GM19328 (cell line): ENCODE data around the gene FAM174B.

Experiments used
- ATAC-seq: cut with Tn5 transposase; IDR thresholded peaks from one replicate; pipeline ENCODE4 v1.9.1; 2021; ENCODE audit warnings: mild to moderate bottlenecking, moderate library complexity; ENCODE audit not compliant: unreplicated experiment

FAM174B gene

DNA sequence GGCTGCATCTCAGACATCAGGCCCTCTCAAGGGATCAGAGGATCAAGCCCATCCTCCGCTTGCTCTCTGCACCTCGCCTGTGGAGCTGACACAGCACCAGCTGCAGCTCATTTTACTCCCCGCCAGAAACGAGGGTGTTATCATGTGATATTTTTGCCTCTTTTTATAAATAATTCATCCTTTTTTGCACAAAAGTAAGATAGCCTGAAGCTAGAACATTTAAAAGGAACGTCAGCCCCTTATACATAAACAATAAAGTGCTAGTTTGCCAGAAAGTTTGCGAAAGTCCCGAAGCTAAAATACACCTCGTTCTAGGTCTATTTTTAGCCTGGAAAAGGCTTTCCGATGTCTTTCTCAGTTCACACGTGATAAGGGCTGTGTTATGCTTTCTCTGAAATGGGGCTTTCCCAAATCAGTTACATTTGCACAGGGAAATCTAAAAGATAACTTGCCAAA lies 9.6 kb upstream of the FAM174B start:
- ATAC-seq: no peak

DNA sequence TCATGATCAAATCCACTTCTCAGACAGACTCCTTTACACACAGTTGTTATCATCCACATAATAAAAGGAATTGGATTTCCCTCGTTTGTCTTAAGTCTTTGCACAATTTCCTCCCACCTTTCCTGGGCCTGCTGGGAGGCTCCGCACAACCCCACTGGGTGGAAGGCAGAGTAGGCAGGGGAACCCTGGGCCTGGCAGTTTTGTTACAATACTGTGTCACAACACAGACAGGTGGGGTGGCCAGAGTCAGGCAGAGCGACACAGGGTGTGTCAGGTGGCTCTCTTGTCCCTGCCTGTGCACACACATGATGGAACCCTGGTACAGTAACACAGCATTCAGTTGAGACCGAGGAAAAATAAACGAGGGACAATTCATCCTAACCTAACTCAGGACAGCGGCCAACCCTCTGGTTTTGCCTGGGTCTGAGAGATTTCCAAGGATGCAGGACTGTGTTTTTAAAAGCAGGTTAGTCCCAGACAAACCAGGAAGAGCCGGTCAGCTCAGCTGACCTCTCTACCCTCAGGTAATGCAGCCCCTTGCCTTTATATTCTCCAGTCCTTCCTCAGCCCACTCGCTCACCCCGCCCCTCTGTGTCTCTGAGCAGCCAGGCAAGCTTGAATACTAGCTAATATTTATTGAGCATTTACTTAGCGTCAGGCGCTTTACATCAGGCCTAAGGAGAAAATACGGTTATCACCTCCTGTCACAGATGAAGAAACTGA lies 8.8 kb upstream of the FAM174B start:
- ATAC-seq: no peak

DNA sequence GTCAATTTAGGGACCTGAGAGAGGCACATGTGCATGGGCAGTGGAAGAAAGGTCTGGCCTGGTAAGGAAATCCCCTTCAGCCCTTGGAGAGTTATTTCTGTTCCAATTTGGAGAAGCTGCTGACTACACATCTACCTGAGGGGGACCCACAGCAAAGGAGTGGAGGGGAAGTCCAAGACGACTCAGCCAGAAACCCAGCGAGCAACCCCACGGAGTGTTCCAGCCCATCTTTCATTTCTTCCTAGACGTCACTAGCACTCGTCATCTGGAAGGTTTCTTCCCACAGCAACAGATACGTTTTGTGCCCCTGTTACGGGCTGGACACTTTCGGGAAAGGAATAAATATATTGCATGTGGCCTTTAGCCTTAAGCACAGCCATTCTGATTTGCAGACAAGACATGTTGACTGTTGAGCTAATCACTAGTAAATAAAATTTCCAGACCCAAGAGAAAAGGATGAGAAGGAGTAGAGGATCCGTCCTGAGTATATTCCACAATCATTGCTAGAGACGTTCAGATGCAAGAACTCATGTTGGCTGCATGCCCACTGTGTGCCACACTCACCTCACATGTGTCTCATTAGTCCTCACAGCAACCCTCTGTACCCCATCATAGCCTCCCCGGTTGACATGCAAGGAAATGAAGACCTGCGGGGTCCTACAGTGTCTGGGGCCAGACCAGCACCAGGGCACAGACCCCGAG lies 7.8 kb upstream of the FAM174B start:
- peak; percentile 69 for ATAC-seq

DNA sequence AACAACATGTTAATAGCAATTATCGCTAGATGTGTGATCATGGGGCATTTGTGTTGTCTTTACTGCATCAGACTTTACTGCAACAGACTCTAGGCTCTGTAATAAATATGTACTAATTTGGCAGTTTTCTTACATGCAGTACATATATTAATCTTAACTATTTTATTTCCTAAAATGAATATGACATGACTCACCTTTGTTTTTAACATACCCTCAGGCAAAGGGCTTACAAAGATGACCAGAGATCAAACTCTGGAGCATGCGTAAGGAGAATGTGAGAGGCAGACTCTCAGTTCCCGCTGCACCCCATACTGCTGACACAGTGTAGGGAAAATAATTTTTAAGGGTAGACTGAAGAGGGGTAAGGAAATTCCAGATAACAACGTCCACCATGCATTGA lies 7.2 kb upstream of the FAM174B start:
- ATAC-seq: no peak

DNA sequence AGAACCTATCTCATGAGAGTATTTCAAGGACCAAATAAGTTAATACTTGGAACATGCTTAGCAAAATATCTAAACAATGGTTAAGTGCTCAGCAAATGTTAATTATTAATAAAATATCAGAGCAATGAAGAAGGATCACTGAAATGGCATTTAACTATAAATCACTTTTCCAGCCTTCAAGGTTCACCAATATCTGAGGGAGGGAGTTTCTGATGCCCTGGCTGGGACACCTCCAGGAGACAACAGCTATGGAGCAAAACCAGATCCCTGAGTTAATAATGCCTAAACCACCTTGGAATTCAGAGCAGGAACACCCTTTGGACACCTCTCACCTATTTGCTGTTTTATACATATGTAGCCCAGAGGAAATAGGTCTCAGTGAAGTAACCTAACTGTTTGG lies 6.4 kb upstream of the FAM174B start:
- ATAC-seq: no peak

DNA sequence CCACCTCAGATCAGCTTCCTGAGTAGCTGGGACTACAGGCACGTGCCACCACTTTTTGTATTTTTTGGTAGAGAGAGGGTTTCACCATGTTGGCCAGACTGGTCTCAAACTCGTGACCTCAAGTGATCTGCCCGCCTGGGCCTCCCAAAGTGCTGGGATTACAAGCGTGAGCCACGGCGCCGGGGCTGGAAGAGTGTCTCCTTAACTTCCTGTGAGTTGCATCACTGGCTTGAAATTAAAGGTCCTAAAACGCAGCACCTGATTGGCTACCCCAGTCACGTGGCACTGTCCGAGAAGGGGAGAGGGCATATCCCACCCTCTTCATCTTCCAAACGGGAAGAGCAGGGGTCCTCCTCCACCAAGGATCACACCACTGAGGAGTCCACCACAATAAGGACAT lies 5.5 kb upstream of the FAM174B start:
- no peak for ATAC-seq

DNA sequence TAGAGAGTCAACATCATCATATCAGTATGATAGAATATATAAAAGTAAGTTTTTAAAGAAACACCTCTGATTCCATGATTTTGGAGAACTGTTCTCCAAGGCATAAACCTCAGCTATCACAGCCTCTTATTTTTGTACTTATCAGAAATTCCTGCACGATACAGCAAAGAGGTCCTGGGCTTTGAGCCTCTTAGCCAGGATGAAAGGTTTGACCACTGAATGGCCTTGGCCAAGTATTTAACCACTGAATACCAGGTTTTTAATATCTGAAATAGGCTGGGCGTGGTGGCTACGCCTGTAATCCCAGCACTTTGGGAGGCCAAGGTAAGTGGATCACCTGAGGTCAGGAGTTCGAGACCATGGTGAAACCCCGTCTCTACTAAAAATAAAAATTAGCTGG lies 1.9 kb upstream of the FAM174B start:
- ATAC-seq: no peak

DNA sequence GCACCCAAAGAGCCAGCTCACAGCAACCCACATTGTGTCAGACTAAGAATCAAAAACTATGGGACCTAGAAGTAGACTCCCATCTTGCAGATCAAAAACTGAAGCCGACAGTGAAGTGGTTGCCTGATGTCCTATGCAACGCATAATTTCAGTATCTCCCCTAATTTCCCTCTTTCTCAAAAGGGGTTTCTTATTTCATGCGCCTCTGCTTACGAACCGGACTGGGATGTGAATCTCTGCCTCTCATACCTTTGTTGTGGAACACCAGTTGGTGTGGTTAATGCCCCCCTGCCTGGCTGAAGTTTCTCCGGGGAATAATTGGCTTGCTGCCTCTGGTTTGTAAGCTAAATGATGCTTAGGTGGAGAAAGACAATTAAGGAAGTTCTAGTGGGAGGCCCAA lies 514 bp upstream of the FAM174B start:
- no peak for ATAC-seq

DNA sequence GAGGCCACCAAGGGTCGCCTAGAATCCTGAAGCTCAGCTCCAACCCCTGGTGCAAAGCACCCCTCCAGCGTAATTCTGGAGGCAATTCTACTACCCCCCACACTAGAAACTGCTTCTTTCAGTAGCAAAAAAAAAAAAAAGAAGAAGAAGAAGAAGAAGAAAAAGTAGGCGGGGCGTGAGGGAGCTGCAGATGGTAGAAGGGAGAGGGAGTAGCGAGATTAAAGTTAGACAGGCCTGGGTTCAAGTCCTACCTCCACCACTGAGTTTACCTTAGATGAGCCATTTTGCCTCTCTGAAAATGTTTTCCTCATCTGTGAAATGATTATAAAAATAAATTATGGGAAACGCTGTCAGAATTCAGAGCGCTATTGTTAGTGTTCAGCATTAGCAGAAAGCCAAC lies 913 bp downstream of the FAM174B start:
- no peak for ATAC-seq

DNA sequence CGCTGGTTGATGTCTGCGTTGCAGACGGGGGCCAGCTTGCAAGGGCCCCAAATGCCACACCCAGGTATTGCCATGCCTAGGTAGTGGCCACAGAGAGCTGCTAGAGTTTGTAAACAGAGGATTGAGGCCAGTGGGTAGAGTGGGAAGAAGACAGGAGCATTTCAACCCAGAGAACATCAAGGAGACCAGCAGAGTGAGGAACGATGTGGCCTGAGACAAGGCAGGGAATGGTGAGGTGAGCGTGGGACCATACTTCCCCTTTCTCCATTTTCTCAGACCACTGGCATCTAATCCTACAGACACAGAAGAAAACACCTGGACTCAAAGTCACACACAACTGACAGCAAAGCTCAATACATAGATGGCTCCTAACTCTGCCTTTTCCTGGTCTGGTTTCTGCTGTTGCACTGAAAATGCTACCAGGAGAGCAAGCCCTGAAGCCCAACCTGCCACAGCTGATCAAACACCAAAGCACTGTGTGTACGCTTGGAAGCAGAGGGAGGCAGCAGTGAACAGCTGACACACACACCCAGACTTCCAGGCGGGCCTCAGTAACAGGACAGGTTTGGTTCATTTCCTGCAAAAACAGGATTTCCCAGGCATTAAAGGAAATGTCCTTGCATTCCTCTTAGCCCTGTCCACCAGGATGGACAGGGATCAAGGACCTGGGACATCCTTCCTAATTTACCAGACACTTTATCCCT lies 1.6 kb downstream of the FAM174B start:
- ATAC-seq: no peak

DNA sequence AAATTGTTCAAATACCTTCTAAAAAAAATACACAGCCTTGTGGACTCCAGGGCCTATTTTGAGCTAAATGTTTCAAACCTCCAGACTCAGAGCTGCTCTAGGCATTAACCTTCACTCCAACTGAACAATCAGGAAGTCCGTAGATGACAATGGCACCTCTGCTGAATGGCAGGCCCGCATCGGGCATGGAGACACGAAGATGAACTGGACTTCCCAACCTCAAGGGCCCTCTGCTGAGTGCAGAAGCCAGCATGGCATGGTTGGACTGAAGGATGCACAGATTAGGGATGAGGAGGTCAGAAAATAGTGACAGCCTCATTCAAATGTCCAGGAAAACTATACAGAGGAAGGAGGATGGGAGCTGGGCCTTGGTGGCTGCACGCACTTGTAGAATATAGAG lies 2.2 kb downstream of the FAM174B start:
- ATAC-seq: no peak

DNA sequence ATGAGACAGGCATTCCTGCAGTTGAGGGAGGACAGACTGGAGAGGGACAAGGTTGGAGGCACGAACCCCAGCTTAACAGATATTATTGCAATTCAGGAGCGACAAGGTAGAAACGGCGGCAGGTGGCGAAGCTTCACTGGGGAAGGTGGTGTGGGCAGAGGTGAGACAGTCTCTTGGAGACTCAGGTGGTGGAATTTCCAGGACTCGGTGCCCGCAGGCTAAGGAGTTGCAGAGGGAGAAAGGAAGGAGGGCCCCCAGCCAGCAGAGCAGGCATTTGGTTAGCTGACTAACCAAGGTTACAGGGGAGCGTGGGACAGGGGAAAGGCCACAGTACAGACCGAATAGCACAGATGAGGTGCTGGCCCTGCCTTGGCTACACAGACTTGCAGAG lies 3.0 kb downstream of the FAM174B start:
- no peak for ATAC-seq

DNA sequence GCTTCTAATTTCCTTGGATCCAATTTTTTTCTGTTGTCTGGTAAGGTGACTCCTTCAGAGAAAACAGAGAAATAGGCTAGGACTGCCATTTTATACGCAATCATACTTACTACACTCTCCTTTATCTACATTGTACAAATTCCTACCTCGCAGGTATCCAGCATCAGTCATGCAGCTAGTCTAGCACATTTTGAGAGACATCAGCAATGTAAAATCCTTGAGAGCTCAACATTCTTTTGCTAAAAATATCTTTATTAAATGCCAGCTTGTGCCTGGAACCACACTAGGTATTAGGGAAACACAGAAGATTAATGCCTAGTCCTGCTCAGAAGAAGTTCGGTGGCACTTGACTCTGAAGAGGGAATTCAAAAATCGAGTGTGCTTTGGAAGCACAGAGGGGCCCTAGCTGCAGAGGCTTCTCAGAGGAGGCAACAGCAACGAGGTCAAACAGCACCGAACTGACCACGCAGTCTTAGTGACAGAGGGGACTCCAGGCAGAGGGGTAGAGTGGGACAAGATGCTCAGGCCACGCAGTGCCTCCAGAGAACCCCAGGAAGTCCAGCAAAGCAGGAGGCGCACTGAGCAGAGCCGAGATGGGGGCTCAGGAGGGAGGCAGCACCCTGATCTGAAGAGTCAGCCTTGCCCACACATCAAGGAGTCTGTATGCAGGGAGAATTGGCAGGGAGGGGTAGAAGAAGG lies 3.5 kb downstream of the FAM174B start:
- ATAC-seq: no peak

DNA sequence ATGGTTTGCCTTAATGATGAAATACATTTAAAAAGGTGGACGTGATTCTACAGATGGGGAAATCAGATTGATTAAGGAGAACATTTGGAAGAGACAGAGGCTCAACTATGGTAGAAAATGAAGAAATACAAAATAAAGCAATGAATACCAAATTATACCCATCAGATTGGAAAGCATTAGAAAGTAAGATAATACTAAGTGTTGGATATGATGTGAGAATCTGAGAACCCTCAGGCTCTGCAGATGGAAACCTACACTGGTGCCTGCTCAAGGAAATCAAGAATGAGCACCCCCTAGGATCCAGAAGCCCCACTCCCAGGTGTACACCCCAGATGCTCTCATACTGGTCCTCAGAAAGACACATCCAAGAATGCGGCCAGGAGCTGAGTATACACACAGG lies 4.6 kb downstream of the FAM174B start:
- ATAC-seq: no peak

DNA sequence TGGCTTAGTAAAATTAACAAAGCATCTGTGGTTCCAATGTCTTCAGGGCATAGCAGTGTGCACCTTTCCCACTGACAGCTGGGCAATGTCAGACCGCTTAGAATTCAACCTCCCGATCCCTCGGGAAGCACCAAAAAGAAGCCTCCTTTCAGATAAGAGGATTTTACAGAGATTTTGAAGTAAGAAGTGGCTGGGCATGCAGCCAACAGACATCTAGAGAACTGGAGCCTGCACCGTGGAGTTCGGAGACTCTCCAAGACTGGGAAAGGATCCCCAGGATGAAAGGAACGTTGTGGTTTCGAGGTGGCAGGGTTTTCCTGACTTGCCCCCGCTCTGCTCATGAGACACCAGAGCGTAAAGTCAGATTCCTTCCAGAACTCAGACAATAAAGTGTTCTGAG lies 5.3 kb downstream of the FAM174B start:
- ATAC-seq: no peak

DNA sequence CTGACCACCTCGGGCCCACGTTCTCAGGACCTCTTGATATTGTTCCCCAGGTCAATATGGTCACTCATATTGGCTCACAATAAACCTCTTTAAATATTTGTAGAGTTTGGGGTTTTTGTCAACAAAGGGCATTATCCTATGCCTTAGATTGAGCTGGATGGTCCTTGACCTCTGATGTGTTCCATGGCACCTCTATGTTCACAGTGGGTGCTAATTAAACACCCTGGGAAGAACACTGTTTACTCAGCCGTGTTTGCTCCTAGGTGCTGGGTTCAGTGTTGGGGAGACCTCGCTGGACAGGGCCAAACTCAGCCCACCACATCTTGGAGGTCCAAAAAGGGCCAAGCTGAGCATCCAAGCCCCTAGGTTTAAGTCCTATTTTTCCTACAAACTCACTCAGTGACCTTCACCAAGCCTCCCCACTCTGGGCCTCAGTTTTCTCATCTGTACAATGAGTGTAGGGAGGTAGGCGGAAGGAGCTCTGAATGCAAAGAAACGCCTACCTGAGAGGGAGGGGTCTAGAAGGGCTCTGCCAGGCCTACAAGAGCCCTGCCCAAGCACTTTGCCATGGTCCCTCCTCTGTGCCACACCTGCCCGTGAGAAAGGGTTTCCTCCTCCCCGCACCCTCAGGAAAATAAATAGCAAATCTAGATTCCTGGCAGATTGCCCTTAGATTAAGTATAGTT lies 7.2 kb downstream of the FAM174B start:
- no peak for ATAC-seq

DNA sequence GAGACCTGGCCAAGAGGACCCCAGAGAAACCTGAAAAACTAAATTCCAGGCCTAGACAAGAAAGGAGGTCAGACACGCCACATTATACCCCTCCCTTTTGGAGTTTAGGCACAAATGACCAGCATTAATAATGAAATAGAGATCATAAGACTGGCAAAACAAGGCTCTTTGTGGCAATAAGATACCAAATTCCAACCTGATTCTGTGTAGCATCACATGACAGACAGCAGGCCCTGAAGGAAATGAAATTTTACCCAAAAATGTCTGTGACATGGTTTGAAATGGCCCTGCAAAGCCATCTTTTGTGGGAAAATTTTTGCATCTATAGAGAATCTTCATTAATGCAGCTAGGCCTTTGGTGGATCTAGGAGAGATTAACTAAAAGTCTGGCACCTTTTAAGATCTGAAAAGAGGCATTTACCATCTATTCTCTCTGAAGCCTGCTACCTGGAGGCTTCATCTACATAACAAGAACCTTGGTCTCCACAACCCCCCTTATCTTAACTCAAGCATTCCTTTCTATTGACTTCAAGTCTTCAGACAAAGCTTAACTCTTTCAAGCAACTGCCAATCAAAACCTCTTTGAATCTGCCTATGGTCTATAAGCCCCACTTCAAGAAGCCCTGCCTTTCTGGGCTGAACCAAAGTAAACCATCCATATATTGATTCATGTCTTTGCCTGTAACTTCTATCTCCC lies 8.0 kb downstream of the FAM174B start:
- ATAC-seq: no peak

DNA sequence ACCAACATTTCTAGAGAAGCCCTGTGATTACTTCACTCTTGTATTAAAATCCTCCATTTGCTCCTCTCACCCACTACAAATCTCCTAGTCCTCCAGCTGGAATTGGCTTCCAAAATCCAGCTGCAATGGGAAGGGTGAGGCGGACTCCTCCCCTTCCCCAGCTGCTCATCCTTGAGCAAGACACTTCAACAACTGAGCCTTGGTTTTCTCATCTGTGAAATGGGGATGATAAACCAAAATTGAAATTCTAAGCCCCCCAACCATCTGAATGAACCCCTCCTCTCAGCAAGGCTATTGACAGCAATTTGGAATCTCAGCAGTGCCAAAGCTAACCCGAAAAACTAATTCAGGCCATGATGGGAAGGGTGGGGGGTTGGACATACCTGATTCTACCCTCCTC lies 9.4 kb downstream of the FAM174B start:
- ATAC-seq: no peak

DNA sequence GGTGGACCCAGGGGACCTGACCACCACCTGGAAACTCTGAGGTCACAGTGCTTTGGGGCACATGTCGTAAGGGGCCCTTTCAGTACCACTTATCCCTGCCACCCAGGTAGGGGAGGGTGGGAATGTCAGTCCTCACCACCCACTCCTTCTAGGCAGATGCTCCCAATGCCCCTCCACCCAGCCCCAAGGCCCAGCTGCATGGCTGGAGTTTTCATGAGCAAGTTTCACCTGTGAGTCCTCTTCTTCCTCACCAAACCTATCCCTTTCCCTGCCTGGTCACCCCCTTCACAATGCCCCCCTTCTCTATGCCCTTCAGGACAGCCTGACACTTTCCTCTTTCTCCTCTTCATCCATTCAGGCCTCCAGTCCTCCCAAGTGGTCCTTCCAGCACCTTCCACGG lies 9.8 kb downstream of the FAM174B start:
- ATAC-seq: no peak

DNA sequence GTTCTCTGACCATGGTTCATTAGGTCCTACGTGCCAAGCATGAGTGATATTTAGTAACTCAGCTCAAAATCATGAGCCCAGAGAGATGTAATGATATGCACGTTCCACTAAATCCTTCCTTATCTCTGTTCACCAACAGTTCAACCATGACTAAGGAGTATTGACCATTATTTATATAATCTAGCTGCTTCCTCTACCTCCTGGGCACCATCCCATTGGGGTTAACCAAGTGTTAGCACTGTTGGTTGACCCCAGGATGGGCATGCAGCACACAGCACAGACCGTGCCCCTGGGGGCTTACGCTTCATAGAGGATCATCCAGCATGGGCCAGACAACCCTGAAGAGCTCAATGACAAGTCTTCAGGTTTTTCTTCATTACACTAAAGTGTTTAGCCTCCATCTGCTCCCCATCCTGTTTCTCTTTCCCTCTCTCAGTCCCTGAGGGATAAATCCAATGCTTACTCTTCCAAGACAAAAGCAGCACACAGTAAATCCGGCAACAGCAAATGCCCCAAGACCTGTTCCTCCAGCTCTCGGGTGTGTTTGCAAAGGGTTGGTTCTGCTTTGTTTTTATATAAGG lies 10.4 kb downstream of the FAM174B start:
- ATAC-seq: no peak
